Activated CD4-positive, alpha-beta T cell treated with anti-CD3 and anti-CD28 coated beads for 36 hours (primary cell): ENCODE measurements around the gene TAC3. TPM values are rescaled to one million over a fixed set of nuclear protein-coding genes. Genes with fewer than 3 reads are reported as not detected.

Experiments
- ATAC-seq: fragments of 200-7000 bp; cut with Tn5 transposase; one replicate; pipeline ENCODE4 v1.10.0; 2021; ENCODE audit warnings: mild to moderate bottlenecking, moderate library complexity
- CTCF ChIA-PET: fragments of 350-600 bp; sonication (Branson Sonifier 250); formaldehyde crosslinking; loops from one replicate; lab custom pipeline; 2021; ENCODE audit warnings: antibody characterized with exemption; lab: Charles Lee
- POLR2A ChIA-PET: fragments of 350-600 bp; sonication (Branson Sonifier 250); formaldehyde crosslinking; loops from one replicate; lab custom pipeline; 2021; ENCODE audit warnings: antibody characterized with exemption, inconsistent platforms; lab: Charles Lee
- DNase-seq: peaks from one replicate; pipeline ENCODE4 v3.0.0-alpha.2; 2020
- H3K27ac Mint-ChIP-seq: one replicate; pipeline ENCODE4 v1.8.0; 2021; ENCODE audit warnings: mixed read lengths
- H3K27me3 Mint-ChIP-seq: one replicate; pipeline ENCODE4 v1.8.0; 2021; ENCODE audit warnings: mixed read lengths
- H3K36me3 Mint-ChIP-seq: one replicate; pipeline ENCODE4 v1.8.0; 2021; ENCODE audit warnings: low read depth, mixed read lengths
- H3K4me1 Mint-ChIP-seq: one replicate; pipeline ENCODE4 v1.8.0; 2021; ENCODE audit warnings: mixed read lengths
- H3K4me3 Mint-ChIP-seq: one replicate; pipeline ENCODE4 v1.8.0; 2021; ENCODE audit warnings: mild to moderate bottlenecking, moderate library complexity, mixed read lengths
- H3K9me3 Mint-ChIP-seq: one replicate; pipeline ENCODE4 v1.8.0; 2021; ENCODE audit warnings: low read depth, mixed read lengths
- intact Hi-C, 2 experiments: fragments of 100-400 bp; cut with DNase I in 1 of 2; cut with micrococcal nuclease in 1 of 2; formaldehyde crosslinking; loops; one replicate each; pipeline versions ENCODE4 v1.14.2 to v1.15.1; 2022 to 2024; cut with DNase I, micrococcal nuclease
- total RNA-seq, 2 experiments: library from RNA; stranded (reverse); gene quantifications; one replicate each; pipeline ENCODE4 v1.2.3, GENCODE V29; 2021

TAC3 gene
- total RNA-seq, 2 experiments from 2014 or later = 0.37 to 0.63 TPM

DNA sequence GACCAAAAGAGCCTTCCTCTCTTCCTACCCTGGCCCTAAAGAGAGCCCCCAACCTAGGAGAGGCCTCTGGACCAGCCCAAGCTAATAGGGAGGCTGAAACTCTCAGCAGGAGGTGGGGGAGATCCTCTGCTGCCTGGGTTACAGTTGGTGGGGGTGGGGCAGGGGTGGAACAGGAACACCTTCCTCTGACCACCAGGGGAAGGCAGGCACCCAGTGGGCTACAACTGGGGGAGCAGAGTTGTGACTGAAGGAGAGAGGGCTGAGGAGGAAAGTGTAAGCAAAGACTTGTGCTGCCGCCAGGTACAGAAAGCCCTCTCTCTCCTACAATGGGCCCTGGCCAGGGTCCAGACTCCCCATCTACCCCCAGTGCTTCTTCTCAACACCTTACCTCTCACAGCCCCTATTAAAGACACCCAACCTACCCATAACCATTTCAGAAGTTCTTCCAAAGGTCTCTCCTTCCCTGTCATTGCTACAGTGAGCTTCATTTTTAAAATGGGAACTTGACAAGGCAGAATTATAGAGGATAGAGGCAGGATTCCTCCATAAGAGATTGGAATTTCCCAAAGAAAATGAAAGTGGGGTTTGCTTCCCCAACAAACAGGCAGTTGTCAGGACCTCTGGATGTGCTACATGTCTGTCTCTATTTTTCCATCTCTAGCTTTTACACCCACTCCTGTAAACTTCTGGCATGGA lies 32.2 kb upstream of the TAC3 start:
- DNase-seq = no peak
- intact Hi-C loops = no loop called here
- POLR2A ChIA-PET = interaction anchor here (1.1 kb wide), 1 partner anchor 64 kb away, joined by 3 read pairs; no protein-coding TSS in a partner anchor
- no peak for ATAC-seq
- Mint-ChIP-seq H3K9me3 (no peaks in the 10 kb centered on the region), H3K4me3 (no peak overlapping the region), H3K27me3 (no peaks in the 10 kb centered on the region), H3K27ac (peak overlapping the region; percentile 85), H3K4me1 (peaks cover 32% of the 10 kb centered on the region), H3K36me3 (peaks cover 5% of the 10 kb centered on the region)
- CTCF ChIA-PET = interaction anchor here (0.8 to 4.2 kb wide), 12 partner anchors 8 to 543 kb away, joined by 3 to 41 read pairs (median 4); no protein-coding TSS in a partner anchor

DNA sequence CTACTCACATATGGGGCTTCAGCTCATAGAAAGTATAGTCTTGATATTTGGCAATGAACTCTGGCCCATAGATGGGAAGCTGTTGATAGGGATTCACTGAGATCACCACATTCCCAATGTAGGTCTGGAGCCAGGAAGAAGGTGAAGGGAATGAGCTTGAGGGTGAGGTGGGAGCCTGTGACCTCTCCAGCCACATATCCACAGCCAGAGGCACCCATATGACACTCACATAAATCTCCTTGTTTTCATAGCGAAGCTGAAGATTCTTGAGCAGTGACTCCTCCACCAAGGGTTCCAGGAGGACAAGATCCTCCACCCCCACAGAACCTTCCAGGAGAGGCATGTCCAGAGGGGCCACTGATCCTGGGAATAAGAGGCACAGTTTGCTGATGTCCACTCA lies 31.7 kb upstream of the TAC3 start:
- intact Hi-C loops = loop anchor here in 1 of 2 experiments (1.0 kb wide), 1 partner anchor 37 kb away; no protein-coding TSS in a partner anchor
- CTCF ChIA-PET = interaction anchor here (0.8 to 4.2 kb wide), 10 partner anchors 8 to 127 kb away, joined by 3 to 41 read pairs (median 3); no protein-coding TSS in a partner anchor
- Mint-ChIP-seq H3K27me3 (no peaks in the 10 kb centered on the region), H3K27ac (peak overlapping the region; percentile 85), H3K9me3 (no peaks in the 10 kb centered on the region), H3K4me3 (peak overlapping the region; percentile 22), H3K36me3 (peaks cover 4% of the 10 kb centered on the region), H3K4me1 (peaks cover 32% of the 10 kb centered on the region)
- no peak for DNase-seq
- POLR2A ChIA-PET = interaction anchor here (1.1 kb wide), 1 partner anchor 64 kb away, joined by 3 read pairs; no protein-coding TSS in a partner anchor
- no peak for ATAC-seq

DNA sequence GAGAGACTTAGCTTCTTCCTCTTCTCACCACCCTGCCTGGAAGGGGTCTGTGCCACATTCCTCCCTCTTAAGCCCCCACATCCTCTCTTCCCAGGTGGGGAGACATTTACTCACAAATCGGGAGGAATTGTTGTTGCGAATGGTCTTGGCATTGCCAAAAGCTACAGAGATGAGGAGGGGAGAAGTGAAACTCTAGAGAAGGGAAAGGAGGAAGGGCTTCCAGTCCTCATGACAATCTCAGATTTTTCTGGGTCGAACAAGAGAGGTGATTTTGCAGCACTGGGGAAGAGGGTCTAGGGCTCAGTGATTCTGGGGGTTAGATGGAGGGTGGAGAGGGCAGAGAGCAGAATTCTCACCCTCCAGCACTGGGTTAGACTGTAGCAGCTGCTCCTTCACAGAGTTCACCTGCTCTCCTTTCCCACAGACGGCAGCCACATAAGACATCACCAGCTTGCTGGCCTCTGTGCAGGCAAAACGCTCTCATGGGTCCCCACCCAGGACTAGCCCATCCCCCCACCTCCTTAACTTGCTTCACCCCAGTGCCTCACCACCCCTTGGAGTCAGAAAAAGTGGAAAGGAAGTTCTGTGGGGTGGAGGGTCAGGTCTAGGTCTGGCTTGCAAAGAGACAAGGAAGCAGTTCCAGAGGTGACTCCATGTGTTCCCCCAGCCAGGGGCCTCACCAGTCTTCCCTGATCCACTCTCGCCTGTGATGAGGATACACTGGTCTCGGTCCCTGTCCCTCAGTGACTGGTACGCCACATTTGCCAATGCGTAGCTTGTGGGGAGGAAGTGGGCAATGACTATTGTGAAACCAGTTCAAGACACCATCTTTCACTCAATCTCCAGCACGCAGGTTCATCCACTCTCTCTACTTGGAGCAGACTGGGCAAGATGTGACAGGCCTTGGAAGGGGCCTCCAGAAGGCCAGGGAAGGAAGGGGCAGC lies 30.9 kb upstream of the TAC3 start:
- ChIA-PET POLR2A (interaction anchor here (0.9 to 1.1 kb wide), 2 partner anchors 44 to 65 kb away, joined by 3 to 6 read pairs; no protein-coding TSS in a partner anchor), CTCF (interaction anchor here (0.7 to 4.2 kb wide), 13 partner anchors 13 to 314 kb away, joined by 3 to 41 read pairs (median 3); no protein-coding TSS in a partner anchor)
- H3K27me3 Mint-ChIP-seq = no peaks in the 10 kb centered on the region
- H3K9me3 Mint-ChIP-seq = no peaks in the 10 kb centered on the region
- H3K4me3 Mint-ChIP-seq = peak overlapping the region; percentile 22
- H3K36me3 Mint-ChIP-seq = no peaks in the 10 kb centered on the region
- intact Hi-C loops = loop anchor here in 1 of 2 experiments (1.0 kb wide), 1 partner anchor 36 kb away; no protein-coding TSS in a partner anchor
- peak; percentile 94 for ATAC-seq
- peaks cover 32% of the 10 kb centered on the region for H3K4me1 Mint-ChIP-seq
- peak; percentile 78 for DNase-seq
- H3K27ac Mint-ChIP-seq = peak overlapping the region; percentile 85

DNA sequence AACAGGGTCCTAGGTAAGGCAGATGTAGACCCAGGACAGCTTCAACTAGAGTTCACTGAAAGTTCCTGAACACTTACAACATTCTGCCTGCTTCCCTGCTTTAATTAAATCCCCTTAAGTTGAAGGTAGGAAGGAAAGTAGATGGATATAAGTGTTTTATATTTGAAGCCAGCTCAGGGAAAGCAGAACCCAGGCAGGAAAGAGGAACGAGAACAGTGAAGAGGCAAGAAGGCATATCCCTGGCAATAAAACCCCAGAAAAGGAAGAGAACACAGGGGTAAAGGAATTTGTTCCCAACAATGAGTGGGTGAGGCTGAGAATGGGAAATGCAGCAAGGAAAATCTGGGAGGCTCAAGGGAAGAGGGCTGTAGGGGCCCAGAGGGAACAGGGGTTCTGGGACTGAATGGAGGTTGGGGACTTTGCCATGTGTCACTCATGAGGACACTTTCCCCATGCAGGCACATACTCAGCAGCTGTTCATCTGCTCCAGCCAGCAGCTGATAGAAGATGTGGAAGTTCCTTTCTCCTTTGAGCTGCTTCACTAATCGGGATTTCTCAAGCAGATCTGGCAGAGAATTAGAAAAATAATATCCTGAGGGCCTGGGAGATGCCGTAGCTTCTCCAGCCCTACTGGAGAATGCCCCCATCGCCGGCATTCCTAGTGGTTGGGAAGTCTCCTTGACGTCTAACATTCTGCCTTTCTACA lies 29.9 kb upstream of the TAC3 start:
- Mint-ChIP-seq H3K4me3 (no peak overlapping the region), H3K36me3 (no peaks in the 10 kb centered on the region), H3K9me3 (no peaks in the 10 kb centered on the region), H3K4me1 (peaks cover 32% of the 10 kb centered on the region), H3K27me3 (no peaks in the 10 kb centered on the region), H3K27ac (peak overlapping the region; percentile 41)
- CTCF ChIA-PET = interaction anchor here (0.6 to 4.2 kb wide), 7 partner anchors 15 to 130 kb away, joined by 3 to 41 read pairs (median 5); no protein-coding TSS in a partner anchor
- DNase-seq (no peak), ATAC-seq (no peak)
- POLR2A ChIA-PET = no interaction called here
- intact Hi-C loops = no loop called here

DNA sequence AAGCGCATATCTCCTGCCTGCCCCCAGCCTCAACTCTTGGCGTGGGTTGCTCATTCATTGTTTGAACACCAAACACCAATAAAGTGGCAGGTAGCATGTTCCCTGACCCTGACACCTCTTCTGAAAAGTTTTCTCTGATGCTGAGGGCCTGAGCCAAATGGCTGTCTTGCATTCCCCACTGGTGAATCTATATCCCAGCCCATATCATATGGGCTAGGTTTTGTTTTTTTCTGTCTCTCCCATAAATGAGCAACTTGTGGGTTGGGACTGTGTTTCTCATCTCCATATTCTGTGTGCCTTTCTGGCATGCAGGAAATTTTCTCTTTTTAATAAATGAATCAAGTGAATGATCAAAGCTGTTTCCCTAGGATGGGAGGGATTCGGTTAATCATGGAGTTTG lies 28.6 kb upstream of the TAC3 start:
- no peaks in the 10 kb centered on the region for H3K9me3 Mint-ChIP-seq
- no peak for DNase-seq
- no peaks in the 10 kb centered on the region for H3K27me3 Mint-ChIP-seq
- ATAC-seq = no peak
- peaks cover 32% of the 10 kb centered on the region for H3K4me1 Mint-ChIP-seq
- H3K4me3 Mint-ChIP-seq = no peak overlapping the region
- ChIA-PET CTCF (interaction anchor here (1.1 to 4.2 kb wide), 2 partner anchors 16 to 67 kb away, joined by 3 to 41 read pairs; partner anchors contain the start of gene STAT6), POLR2A (no interaction called here)
- intact Hi-C loops = no loop called here
- no peak overlapping the region for H3K27ac Mint-ChIP-seq
- H3K36me3 Mint-ChIP-seq = no peaks in the 10 kb centered on the region

DNA sequence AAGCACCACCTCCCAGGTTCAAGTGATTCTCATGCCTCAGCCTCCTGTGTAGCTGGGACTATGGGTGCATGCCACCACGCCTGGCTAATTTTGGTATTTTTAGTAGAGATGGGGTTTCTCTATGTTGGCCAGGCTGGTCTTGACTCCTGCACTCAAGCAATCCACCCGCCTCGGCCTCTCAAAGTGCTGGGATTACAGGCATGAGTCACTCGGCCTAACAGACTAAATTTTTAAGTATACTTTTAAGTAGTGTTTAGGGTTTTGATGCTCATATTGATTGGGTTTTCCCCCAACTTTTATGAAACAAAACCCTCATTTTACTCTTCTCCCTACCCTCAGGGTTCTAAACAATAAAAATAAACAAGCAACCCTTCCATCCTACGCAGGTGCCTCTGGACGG lies 28.1 kb upstream of the TAC3 start:
- Mint-ChIP-seq H3K4me1 (peaks cover 34% of the 10 kb centered on the region), H3K9me3 (no peaks in the 10 kb centered on the region), H3K27me3 (no peaks in the 10 kb centered on the region), H3K27ac (no peak overlapping the region), H3K36me3 (no peaks in the 10 kb centered on the region), H3K4me3 (no peak overlapping the region)
- POLR2A ChIA-PET = no interaction called here
- CTCF ChIA-PET = interaction anchor here (1.1 kb wide), 1 partner anchor 67 kb away, joined by 3 read pairs; the partner anchor contains the start of gene STAT6
- intact Hi-C loops = no loop called here
- ATAC-seq (no peak), DNase-seq (no peak)

DNA sequence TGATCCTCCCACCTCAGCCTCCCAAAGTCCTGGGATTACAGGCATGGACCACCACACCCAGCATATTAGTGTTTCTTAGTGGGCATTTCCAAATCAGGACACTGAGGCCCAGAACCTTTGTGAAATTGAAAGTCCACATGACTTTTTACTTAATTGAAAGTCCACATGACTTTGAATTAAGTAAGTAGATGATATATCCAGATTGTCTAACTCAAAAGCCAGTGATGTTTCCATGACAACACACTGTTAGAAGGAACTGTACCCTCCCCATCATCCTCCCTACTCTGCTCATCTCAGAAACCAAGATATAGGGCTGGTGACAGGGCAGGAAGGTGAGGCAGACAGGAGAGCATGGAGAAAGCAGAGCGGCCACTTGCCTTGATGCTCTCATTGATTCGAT lies 26.4 kb upstream of the TAC3 start:
- no peaks in the 10 kb centered on the region for H3K9me3 Mint-ChIP-seq
- no peak for DNase-seq
- CTCF ChIA-PET = interaction anchor here (0.9 to 1.8 kb wide), 3 partner anchors 12 to 54 kb away, joined by 3 to 5 read pairs (median 4); no protein-coding TSS in a partner anchor
- peaks cover 30% of the 10 kb centered on the region for H3K4me1 Mint-ChIP-seq
- POLR2A ChIA-PET = no interaction called here
- no peaks in the 10 kb centered on the region for H3K36me3 Mint-ChIP-seq
- H3K27me3 Mint-ChIP-seq = no peaks in the 10 kb centered on the region
- ATAC-seq = no peak
- intact Hi-C loops = no loop called here
- H3K4me3 Mint-ChIP-seq = no peak overlapping the region
- H3K27ac Mint-ChIP-seq = no peak overlapping the region

DNA sequence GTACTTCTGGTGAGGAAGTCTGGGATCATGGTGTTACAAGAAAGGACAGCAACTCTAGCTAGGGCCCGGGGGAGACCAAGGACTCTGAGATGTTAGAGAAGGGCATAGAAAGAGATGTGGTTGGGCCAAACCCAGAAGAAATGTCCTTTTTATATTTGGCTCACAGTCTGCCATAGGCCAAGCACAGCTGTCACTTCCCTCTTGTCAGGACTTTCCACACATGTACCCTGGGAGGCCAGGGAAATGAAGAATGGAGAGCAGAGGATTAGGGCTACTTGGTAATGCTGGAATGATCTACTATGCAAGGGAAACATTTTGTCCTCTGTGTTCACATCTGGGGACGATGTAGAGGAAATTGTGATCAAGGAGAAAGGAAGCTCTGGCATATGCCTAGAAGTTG lies 24.4 kb upstream of the TAC3 start:
- Mint-ChIP-seq H3K27me3 (no peaks in the 10 kb centered on the region), H3K4me3 (no peak overlapping the region), H3K4me1 (peaks cover 13% of the 10 kb centered on the region), H3K36me3 (no peaks in the 10 kb centered on the region), H3K27ac (no peak overlapping the region), H3K9me3 (no peaks in the 10 kb centered on the region)
- CTCF ChIA-PET = interaction anchor here (0.6 to 1.2 kb wide), 11 partner anchors 8 to 159 kb away, joined by 3 to 5 read pairs (median 3); no protein-coding TSS in a partner anchor
- DNase-seq (no peak), ATAC-seq (no peak)
- POLR2A ChIA-PET = interaction anchor here (0.5 kb wide), 2 partner anchors 369 to 401 kb away, joined by 3 to 7 read pairs; no protein-coding TSS in a partner anchor
- intact Hi-C loops = no loop called here

DNA sequence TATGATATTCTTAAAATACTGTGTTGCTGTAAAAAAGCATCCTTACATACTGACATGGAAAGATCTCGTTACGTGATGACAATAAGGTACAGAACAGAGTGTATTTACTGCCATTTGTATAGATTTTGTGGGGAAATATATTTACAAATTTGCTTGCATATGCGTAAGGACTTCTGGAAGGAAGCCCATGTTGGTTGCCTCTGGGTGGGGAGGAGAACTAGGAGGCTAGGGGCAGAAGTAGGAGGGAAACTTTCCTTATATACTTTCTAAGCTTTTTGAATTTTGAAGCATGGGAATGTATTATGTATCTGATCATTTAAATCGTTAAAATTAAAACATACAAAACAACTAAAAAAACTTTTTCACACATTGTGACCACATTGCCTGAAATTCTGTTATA lies 23.9 kb upstream of the TAC3 start:
- Mint-ChIP-seq H3K36me3 (peaks cover 1% of the 10 kb centered on the region), H3K4me1 (peaks cover 11% of the 10 kb centered on the region), H3K27ac (no peak overlapping the region), H3K9me3 (no peaks in the 10 kb centered on the region), H3K27me3 (no peaks in the 10 kb centered on the region), H3K4me3 (no peak overlapping the region)
- intact Hi-C loops = no loop called here
- POLR2A ChIA-PET = interaction anchor here (0.5 kb wide), 1 partner anchor 369 kb away, joined by 3 read pairs; no protein-coding TSS in a partner anchor
- CTCF ChIA-PET = interaction anchor here (0.7 to 1.2 kb wide), 8 partner anchors 8 to 159 kb away, joined by 3 to 5 read pairs (median 3); no protein-coding TSS in a partner anchor
- DNase-seq (no peak), ATAC-seq (no peak)

DNA sequence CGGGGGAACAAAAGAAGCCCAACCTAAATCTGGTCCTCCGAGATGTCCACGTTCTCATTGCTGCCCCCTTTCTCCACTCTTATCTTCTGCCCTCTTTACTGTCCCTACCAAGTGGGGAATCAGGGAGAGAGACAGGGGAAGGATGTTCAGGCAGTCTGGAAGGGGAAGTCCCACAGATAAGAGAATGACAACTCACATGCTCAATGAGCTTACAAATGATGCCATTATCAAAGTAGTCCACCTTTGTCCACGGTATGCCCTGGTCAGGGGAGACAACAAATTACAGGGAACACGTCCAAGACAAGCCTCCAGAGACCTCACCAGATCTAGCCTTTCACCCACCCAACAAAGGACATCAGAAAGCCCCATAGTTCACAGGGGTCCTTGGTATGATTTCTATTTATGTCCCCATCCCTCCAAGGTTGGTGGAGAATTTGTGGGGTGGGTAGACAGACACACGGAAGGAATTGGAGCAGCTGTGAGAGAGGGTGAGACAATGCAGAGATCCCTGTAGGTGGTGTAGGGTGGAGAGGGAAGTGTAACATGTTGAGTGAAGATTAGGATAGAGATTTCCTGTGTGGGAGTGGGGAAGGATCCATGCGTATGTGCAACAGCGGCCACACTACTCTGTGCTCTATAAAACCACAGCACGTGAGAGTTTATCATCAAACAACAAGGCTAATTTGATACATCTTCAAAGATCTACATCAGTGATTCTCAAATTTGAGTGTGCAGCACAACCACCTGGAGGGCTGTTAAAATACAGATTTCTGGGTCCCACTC lies 22.9 kb upstream of the TAC3 start:
- H3K27me3 Mint-ChIP-seq = no peaks in the 10 kb centered on the region
- no peak overlapping the region for H3K4me3 Mint-ChIP-seq
- intact Hi-C loops = no loop called here
- H3K27ac Mint-ChIP-seq = no peak overlapping the region
- DNase-seq (no peak), ATAC-seq (no peak)
- H3K36me3 Mint-ChIP-seq = peaks cover 1% of the 10 kb centered on the region
- ChIA-PET CTCF (interaction anchor here (0.5 to 1.6 kb wide), 2 partner anchors 13 to 28 kb away, joined by 3 read pairs; no protein-coding TSS in a partner anchor), POLR2A (no interaction called here)
- H3K4me1 Mint-ChIP-seq = peaks cover 8% of the 10 kb centered on the region
- no peaks in the 10 kb centered on the region for H3K9me3 Mint-ChIP-seq
